GM19025 (cell line): ENCODE data around the gene HDAC7.

Experiments used
- ATAC-seq: cut with Tn5 transposase; IDR thresholded peaks from one replicate; pipeline ENCODE4 v1.9.1; 2021; ENCODE audit warnings: mild to moderate bottlenecking, low read depth, moderate library complexity; ENCODE audit not compliant: unreplicated experiment

HDAC7 gene

DNA sequence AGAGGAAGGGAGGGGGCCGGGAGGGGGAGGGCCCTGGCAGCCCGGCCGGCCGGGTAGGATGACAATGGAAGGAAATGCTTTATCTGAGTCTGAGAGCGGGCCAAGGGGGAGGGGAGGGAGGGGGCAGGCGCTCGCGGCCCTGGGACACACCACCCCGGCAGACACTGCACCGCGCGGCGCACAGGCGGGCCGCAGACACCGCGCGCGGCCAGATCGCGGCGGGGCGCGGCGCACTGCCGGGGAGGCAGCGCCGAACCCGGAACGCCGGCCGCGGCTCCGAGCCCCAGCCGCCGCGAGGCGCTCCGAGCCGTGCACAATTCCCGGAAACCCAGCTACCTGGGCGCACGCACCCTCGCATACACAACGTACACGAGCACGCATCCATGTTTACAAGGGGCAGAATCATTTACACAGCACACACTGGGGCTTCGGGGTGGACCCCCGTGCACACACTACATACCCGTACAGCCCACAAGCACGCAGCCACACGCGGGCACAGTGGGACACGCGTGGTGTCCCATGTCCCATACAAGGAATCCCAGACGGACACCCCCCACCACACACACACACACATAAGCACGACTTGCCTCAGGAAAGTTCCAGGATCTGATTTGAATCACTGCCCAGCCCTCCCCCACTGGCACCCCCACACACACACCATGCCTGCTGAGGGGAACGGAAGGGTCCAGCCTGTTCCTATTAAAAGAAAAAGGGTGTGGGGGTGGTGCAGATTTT lies at the start of gene HDAC7:
Gene HDAC7 (minus strand): TSS at position 8 of the 735 bp plus-strand sequence. CDS start 118 bp downstream, outside the sequence.
- peak; percentile 40 for ATAC-seq

- ATAC-seq: peak; percentile 63
These were observed 48.9 kb upstream of the HDAC7 start for GRCh38 chr12:47868552-47869031.

GRCh38 chr12:47868041-47868440 lies 48.3 kb upstream of the HDAC7 start:
- no peak for ATAC-seq

- no peak for ATAC-seq
These were observed 47.8 kb upstream of the HDAC7 start for GRCh38 chr12:47867495-47867941.

- ATAC-seq: no peak
These were observed 45.0 kb upstream of the HDAC7 start for GRCh38 chr12:47864646-47865235.

- ATAC-seq: no peak
These were observed 44.3 kb upstream of the HDAC7 start for GRCh38 chr12:47863985-47864384.

DNA sequence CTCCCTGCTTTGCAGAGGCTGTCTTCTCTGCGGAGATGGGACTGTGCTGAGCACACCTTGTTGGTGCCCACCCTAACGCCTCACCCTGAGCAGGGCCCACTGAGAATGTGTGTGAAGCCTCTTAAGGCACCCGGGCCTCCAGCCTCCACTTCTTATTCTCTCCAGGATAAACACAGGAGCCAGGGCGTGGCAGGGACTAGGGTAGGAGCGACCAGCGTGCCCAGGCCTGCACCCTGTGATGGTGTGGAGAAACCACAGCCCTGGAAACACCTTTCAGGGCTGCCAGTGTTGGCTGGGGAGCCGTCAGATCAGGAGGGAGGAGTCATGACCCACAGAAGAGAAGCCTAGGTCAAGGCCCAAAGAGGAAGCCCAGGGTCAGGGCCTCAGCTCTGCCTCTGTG lies 43.8 kb upstream of the HDAC7 start:
- ATAC-seq: no peak

DNA sequence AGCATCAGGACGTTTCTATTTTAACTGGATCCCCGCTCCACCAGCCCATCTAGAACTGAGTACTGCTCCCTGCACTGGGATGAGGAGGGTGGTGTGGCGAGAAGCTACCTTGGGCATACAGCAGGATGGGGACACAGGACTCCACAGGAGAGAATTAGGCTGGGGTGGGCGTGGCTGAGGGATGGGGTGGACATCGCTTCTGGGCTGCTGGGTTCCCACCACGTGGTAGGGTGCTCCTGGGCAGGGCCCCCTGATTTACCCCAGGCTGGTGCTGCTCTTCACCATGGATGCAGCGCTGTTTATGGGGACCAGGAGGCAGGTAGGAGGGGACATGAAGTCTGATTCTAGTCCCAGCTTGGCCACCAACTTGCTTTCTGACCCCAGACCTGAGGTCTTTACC lies 43.2 kb upstream of the HDAC7 start:
- no peak for ATAC-seq

DNA sequence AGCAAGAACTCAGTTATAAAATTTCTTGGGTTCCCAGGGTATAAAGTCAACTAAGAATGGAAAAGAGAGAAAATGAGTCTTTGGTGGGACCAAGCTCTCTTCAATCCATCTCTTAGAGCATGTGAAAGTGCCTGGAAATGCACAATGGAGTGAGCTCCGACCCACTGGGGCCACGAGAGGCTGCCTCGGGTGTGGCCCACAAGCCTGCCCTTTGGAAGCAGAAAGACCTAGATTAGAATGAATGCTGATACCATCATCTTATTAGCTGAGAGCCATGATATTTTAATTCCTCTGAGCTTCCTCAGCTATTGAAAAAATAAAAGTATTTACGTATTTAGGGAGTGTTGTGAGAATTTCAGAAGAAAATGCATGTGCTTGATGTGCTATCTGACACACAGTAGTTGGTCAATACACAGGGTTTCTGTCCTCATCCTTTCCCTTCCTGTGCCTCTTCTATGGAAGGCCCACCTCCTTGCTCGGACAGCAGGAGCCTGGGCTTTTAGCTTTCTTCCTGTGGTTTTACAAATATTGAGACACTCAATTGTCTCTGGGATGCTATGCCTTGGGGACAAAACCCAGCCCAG lies 42.6 kb upstream of the HDAC7 start:
- ATAC-seq: no peak

- ATAC-seq: no peak
These were observed 41.2 kb upstream of the HDAC7 start for GRCh38 chr12:47860873-47861272.

DNA sequence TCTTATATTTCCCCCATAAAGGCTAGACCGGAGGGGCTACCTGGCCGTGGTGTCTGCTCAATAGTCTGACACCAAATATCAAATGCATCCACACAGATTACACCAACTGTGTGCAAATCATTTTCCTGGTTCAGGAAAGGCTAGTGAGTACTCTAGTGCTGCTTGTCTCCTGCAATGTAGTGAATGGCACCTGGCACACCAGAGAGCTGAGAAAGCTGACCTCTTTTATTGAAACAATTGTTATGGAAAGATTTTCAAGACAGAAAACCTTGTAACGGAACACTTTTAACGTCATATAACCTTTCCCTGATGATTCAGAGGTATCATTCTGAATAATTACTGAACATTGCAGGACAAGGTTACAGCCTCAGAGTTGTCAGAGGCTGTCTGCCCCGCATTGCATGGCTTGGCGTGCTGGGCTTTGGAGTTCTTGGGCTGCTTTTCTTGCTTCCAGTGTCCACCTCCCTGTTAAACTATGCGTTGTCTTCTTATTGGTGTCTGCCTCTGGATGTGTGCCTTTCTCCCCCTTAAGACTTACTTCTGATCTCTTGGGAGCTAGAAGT lies 40.7 kb upstream of the HDAC7 start:
- ATAC-seq: no peak

DNA sequence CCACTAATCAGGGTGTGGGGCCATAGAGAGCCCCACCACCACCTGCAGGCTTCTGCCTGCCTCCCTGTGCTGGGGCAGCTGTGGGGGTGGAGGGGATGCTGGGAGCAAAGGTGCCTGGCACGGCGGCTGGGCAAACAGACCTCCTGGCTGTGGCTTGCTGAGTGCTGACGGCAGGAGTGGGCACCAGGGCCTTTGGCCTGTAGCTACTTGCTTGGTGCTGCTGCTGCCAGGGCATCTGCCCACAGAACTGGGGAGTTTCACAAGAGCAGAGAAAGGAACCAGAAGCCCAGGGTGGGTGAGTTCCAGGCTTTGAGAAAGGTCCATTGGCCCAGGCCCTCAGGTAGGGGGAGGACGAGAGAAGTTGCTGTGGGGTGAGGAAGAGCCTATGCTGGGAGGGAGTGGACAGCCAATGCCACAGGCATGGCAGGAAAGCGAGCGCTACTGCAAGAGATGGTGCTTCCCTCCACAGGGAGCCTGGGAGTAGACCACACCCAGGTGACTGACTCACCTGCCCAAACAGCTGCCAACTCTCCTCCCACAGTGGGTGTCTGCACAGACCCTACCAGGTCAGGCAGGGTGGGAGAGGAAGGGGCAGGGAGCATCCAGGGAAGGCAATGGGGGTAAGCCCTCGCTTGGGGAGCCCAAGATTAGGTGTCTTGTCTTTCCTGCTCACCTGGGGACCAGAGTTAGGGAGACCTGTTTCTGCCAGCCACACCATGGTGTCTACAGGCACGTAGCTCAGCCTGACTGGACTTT lies 39.0 kb upstream of the HDAC7 start:
- no peak for ATAC-seq

- no peak for ATAC-seq
These were observed 37.2 kb upstream of the HDAC7 start for GRCh38 chr12:47856721-47857575.

- no peak for ATAC-seq
These were observed 36.4 kb upstream of the HDAC7 start for GRCh38 chr12:47856094-47856493.

DNA sequence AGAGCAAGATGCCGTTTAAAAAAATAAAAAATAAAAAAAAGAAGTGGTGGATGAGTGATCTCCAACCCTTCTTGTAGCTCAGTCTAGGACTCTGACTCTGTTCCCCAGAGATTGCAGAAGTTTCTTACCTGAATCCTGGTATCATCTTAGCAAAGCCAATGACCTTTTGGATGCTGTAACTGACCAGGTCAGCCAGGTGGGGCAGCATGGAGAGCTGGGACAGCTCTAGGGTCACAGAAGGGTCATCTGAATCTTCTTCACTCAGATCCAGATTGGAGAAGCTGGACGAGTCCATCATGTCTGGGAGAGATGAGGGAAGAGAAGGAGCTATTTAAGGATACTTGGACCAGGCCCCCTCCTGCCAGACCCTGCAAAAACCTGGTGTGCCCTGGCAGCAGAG lies 35.8 kb upstream of the HDAC7 start:
- ATAC-seq: no peak

GRCh38 chr12:47854531-47854930 lies 34.8 kb upstream of the HDAC7 start:
- ATAC-seq: no peak

GRCh38 chr12:47852096-47852571 lies 32.4 kb upstream of the HDAC7 start:
- no peak for ATAC-seq

DNA sequence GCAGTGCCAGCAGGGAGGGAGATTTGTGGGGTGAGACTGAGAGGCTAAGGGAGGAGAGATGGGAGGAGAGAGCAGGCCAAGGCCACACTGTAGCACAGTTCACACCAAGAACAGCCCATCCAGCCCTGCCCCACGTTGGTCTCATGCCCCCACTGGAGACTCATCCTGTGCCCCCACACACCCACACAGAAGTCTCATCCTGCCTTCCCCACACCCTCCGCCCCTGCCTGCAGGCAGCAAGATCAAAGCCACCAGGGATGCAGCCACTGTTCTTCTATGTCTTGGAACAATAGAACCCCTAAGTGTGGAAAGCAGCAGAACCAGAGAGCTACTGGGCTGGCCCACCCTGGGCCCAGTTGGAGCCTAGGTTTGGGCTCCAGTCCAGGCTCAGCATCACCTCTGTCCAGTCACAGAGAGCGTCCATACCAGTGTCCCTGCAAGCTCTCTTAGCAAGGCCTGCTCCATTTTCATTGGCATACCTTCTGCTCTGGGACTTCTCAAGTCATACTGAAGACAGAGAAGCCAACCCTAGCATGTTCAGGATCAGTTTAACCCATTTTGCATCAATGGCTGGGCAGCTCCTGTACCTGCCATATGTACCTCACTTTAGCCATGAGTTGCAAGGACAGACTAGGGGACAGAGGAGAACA lies 31.7 kb upstream of the HDAC7 start:
- ATAC-seq: no peak
